COLO668 (cell line): ENCODE measurements around the gene PITRM1.
"Not testable (repeated sequence)": the region's sequence is repeated elsewhere in the genome, so short reads cannot be mapped to it uniquely, and the experiment has no call there.

Experiments
- DNase-seq: peaks from one replicate; lab custom pipeline; 2025; ENCODE audit not compliant: unreplicated experiment; lab: John Stamatoyannopoulos, UW

The PITRM1 gene

DNA sequence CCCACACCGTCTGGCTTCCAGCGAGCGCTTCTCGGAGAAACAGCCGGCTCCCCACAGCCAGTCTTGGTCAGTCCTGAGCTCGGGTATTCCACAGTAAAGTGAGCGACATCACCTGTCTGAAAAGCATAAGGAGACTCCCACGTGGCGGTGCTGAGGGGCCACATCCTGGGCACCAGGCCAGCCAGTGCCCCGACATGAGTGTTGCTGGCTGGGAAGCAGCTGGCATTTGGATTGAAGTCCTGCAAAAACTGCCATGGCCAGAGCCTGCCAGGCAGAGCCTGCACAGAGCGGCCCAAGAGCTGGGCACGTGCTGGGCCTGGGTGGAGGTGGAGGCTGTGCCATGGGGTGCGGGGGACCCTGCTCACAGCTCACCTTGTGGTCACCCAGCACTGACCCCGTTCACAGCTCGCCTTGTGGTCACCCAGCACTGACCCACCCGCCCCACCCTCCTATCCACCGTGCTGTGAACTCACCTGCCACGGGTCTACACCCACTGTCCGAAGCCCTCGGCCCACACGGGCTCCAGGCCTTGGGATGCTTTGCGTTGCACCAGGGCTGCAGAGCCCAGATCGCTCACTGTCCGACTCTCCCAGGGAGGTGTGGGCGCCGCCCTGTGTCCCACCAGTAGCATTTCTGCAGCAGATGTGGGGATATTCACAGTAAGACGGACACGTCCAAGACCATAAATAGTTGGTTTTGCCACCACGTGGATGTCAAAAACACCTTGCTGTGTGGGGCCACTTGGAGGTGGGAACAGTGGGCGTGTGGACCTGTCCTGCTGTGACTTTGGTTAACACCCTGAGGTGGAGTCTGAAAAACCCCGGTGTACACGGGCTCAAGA, 48.8 kb downstream of the PITRM1 start:
- no peak for DNase-seq

DNA sequence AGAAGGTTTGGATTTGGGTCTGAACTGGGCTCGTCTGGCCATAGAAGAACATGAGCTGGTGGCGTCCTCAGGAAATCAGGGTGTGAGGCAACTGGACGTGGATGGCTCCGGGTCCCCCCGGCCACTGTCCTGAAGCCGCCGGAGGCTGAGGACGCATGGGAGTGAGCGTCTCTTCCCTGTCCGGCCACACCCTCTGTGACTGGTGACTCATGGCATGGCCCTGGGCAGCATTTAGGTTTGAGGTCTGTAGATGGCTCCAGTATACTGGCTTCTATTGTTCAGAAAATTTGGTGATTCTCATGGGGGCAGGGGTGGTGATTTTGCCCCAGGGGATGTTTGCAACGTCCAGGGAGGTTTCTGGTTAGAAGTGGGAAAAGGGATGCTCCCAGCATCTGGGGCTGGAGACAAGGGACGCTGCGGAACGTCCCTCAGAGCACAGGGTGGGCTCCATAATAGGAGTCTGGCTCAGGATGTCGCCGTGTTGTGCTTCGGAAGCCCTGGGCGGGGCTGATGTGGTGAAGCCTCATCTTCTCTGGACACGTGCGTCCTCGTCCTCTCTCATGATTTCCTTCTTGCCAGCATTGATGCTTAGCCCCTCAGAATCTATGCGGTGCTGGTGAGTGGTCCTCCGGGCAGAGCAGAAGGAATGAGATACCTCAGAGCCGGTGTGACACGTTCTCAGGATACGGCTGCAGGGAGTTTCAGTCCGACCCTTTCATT, 49.9 kb downstream of the PITRM1 start:
- no peak for DNase-seq

DNA sequence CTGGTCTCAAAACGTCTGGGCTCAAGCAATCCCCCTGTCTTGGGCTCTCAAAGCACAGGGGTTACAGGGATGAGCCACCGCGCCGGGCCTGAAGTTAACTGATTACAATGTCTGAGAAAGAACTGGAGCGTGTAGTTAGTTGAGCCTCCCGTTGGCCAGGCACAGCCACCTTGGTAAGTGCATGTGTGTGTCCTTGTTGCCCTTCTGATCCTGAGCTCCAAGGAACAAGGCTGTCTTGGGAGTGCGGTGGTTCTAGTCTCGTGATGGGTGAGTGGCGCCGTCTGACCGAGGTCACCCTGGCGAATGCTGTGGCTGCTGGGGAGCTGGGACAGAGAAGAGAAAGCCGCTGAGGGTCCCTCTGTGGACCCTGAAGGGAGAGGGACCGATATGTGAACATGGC, 50.5 kb downstream of the PITRM1 start:
- DNase-seq = no peak

DNA sequence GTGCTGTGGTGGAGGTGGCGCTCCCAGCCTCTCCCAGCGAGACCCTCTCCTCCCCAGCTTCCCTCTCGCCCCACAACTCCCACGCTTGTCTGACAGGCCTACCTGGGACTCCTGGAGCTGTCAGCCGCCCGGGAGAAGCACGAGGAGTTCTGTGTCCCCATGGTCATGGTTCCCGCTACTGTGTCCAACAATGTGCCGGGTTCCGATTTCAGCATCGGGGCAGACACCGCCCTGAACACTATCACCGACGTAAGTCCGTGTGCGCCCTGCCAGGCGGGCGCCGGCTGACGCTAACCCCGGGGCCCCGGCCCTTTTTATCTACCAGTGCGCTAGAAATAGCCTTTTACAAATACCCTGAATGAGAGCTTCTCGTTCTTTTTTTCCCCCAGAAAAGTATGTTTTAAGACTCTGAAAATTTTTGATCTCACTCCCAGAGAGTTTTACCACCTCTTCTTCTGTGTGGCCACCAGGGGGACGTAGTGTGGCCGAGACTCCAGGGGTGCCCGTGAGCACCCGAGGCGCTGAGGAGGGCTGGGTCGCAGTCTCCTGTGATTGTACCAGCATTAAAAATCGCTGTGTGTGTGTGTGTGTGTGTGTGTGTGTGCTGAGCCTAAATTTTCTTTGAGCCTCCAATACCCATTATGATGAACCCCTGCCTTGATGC, 52.7 kb downstream of the PITRM1 start:
- no peak for DNase-seq

DNA sequence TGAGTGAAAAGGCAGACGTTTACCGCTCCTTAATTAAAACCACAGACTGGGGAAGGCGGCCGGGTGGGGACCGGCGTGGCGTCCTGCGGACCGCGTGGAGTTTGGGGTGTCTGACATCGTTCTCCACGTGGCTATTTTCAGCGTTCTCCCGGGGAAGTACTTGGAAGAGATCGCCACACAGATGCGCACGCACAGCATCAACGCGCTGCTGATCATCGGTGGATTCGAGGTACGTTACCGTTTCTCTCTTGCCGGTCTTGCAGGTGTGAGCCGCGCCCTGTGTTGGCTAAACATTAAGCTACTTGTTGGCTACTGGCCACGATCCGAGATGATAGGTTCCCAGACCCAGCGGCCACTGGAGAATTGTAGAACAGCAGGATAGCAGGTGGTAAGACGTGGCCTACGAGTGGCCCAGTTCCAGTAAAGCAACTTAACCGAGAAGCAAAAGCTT, 53.9 kb downstream of the PITRM1 start:
- DNase-seq = no peak

DNA sequence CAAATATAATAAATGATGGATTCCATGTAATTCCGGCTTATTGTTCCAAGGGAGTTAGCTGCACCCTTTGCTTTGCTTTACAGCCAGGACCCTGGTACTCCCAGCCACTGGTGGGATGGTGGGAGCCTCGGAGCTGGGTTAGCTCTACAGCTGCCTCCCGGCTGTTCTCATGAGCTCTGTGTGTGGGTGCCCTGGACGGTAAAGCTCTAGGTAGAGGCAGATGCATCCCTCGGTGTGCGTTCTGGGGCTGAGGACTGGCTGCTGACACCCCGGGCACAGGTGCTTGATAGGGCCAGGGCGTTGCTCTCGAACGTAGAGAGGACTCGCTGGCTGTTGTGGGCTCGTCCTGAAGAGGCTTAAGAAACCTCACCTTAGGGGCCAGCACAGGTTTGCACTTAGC, 55.1 kb downstream of the PITRM1 start:
- DNase-seq = no peak

DNA sequence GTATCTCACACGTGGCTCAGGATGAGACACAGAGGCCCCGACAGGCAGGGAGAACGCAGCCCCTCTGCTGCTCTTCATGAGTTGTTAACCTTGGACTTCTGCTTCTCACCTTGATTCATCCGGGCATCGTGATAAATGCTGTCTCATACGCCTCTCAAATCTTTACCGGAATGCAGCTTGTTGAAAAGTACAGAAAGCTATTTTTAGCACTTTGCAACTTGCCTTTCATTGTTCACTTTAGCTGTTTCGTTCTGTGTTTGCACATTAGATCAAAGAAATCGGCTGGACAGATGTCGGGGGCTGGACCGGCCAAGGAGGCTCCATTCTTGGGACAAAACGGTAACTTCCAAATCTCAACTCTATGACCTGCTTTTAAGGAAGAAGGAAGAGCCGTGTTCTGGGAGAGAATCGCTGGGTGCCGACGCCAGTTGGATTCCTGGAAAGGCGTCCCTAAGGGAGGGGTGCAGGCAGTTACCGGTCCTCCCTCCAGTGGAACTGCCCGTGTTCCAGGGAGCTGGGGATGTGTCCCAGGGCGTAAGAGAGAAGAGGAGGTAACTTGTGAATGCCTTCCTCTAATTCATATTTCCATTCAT, 56.0 kb downstream of the PITRM1 start:
- no peak for DNase-seq

DNA sequence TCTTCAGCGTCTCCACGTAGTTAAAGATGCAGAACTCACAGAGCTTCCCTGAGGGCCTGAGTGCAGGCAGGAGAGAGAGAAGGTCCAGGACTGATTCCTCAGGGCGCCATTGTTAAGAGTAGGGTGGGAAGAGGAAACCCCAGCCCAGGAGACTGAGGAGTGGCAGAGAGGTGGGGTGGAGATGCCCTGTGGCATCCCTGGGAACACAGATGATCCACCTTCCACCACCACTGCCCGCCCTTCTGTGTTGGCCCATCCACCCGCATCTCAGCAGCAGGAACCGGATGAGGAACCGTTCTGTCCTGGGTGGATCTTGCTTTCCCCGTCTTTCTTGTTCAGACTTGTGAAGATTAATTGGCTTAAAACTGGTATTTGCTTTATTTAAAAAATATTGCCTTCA, 56.9 kb downstream of the PITRM1 start:
- DNase-seq = no peak

DNA sequence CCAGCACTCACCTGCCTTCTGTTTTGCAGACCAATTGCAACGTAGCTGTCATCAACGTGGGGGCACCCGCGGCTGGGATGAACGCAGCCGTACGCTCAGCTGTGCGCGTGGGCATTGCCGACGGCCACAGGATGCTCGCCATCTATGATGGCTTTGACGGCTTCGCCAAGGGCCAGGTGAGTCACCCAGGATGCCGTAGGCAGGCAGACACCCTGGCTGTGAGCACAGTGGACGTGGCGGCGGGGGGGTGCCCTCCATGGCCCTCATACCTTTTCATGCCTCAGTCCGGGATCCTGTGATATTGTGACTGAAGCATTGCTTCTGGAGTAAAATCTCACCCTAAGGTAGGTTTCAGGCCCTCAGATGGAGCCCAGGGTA, 59.2 kb downstream of the PITRM1 start:
- DNase-seq = no peak

DNA sequence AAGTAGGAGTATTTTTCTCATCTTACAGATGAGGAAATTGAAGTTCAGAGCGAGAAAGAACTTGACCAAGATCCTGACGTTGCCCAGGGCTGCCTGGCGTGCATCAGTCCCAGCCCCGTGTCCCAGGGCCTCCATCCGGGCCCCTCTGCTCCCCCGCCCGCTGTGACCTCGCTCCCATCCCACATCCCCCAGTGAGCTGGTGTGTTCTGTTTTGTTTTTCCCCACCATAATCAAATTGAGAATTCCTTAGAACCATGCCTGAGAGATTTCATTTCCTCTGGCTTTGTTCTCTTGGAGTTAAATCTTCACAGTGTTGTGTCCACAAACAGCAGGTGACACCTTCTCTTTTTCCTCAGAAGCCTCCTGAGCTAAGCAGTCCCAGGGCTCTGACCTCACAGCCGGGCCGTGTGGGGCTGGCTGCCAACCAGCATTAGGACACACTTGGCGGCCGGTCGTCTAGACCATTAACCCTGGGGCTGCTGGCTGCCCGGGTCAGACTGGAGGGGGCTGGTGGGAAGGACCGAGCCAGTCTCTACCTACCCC, 60.9 kb downstream of the PITRM1 start:
- DNase-seq = no peak

DNA sequence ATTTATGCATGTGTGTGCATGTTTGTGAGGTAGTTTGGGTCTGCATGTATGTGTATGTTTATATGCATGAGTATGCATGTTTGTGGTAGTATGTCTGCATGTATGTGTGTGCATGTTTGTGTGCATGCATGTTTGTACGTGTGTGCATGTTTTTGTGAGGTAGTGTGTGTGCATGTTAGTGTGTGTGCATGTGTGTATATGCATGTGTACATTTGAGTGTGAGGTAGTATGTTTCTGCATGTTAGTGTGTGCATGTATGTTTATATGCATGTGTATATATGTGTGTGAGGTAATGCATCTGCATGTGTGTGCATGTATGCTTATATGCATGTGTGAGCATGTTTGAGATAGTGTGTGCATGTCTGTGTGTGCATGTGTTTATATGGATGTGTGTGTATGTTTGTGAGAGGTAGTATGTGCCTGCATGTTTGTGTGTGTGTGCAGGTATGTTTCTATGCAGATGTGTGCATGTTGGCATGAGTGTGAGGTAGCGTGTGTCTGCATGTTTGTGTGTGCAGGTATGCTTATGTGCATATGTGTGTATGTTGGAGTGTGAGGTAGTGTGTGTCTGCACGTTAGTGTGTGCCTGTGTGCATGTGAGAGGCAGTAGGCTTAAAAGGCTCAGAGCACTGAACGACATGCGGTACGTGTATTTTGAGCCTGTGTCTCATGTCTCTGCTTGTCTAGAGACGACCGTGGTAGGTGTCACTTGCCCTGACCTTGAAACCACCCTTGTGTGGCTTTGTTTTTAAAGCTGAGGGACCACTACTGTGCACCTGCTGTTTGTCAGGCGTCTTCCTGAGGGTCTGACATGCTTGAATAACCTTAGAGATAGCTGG, 61.6 kb downstream of the PITRM1 start:
- DNase-seq = no peak

DNA sequence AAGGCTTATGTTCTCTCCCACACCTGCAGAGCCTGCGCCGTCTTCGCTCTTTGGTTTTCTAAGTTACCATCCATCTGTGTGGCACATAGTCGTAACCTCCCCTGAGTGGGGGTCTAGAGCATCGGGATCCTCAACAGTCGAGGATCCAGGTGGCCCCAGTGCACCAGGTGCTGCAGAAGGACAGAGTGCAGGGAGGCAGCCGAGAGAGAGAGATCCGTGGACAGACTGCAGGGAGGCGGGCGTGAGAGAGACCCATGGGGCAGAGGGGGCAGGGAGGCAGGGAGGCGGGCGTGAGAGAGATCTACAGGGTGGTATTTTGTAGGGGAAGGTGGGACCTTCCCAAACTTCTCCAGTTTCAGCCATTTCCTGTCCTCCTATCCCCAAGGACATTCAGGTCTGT, 62.9 kb downstream of the PITRM1 start:
- no peak for DNase-seq

DNA sequence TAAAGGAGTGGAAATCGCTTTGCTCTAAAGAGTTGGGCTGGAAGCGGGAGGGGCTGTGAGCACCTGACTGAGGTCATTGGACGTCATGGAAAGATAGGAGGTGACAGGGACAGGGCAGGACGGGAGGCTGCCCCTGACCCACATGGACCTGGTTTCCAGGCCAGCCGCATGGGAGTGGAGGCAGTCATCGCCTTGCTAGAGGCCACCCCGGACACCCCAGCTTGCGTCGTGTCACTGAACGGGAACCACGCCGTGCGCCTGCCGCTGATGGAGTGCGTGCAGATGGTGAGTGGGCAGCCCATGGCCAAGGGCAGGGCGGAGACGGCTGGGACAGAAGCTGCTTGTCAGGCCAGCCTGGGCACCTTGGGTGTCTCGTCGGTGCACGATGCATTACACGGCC, 63.4 kb downstream of the PITRM1 start:
- DNase-seq = no peak

DNA sequence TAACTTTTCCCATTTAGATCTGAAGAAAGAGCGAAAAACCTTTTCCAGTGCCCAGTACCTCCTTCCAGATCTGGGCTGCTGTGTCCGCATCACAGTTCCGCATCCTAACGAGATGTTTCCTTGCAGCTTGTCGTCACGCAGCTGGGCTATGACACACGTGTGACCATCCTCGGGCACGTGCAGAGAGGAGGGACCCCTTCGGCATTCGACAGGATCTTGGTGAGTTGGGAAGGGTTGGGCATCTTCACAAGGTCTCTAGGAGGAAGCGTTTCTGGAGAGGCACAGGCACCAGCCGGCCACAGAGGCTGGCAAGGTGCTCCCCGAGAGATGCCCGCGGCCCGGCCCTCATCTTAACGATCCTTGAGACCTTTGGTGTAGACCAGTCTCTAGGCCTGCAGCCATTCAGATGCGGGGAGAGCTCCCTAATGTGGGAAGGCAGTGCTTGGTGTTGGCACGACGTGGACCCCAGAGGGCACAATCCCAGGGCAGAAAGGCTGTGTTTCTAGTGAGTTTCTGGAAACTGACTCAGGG, 63.9 kb downstream of the PITRM1 start:
- no peak for DNase-seq

DNA sequence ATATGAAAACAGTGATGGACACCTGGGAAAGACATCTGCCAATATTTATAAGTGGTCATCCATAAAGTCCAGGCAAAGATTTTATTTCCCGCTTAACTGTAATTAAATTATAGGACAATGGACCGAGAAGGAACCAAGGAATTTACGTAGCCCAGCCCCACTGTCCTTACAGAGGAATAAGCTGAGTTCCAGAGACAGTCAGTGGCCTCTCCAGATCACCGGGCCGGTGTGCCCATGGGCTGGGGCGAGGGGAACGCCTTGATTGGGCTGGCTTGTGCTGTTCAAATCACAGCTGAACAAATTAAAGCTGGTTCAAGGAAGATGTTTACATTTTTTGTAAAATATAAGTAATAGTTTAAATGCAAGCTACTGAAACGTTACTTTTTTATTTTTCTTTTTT, 64.5 kb downstream of the PITRM1 start:
- no peak for DNase-seq

DNA sequence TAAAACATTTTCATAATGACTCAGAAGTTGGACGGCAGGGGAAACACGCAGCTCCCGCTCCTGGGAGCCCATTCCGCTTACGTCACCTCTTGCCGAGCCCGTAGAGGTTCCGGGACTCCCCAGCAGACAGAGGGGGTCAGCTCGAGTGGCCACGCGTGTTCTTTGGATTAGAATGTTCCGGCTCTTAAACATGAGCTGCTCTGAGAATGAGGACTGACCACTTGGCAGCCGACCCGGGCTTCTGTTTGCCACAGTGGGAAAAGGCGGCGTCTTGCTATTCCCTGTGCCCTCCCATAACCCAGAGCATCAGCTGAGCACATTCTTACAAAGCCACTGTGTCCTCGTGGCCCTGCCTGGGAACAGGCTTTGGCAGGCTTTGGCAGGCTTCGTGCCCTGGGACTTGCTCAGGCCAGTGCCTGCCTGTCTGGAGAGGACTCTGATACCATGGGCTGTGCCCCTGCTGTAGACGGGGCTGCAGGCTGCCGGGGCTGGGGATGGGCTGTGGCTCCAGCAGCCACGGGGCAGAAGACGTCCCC, 65.1 kb downstream of the PITRM1 start:
- no peak for DNase-seq

DNA sequence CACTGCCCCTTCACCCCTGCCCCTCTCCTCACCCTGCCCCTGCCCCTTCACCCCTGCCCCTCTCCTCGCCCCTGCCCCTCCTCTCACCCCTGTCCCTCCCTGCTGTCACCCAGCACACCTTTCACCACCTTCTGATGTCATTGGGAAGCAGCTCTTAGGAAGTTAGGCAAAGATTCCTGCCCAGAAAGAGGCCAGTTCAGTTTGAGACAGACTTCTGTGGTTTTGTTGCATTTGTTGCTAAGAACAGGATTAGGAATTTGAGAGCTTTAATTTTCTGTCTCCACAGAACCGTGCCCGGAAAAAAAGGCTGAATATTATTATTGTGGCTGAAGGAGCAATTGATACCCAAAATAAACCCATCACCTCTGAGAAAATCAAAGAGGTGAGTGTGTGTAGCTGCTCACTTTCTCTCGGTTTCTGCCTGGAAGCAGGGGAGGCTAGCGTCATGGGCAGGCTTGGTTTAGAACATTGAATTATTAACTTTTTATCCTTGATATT, 65.6 kb downstream of the PITRM1 start:
- DNase-seq = no peak

DNA sequence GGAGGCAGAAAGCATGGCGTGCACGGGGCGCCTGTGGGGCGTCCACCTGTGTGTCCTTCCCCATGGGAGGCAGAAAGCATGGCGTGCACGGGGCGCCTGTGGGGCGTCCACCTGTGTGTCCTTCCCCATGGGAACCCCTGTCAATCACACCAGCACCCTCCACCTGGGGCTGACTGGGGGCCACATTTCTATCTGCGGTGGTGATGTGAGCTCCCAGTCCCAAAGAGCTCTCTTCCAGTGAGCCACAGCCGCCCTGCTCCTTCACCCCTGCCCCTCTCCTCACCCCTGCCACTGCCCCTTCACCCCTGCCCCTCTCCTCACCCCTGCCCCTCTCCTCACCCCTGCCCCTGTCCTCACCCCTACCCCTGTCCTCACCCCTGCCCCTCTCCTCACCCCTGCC, 66.3 kb downstream of the PITRM1 start:
- DNase-seq = not testable (repeated sequence)

DNA sequence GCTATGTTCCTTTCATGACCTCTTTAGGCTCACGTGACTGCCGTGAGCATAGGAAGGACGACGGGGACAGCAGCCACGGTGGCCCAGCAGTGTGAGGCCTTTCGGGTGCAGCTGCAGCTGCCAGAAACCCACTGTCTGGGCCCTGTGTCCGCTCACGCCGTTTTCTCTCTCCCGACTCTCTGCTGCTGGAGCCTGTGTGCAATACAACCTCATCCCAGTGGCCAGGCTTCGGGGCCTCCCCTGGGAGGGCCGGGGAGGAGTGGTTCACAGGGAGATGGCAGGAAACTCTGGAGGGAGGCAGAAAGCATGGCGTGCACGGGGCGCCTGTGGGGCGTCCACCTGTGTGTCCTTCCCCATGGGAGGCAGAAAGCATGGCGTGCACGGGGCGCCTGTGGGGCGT, 66.7 kb downstream of the PITRM1 start:
- no peak for DNase-seq

DNA sequence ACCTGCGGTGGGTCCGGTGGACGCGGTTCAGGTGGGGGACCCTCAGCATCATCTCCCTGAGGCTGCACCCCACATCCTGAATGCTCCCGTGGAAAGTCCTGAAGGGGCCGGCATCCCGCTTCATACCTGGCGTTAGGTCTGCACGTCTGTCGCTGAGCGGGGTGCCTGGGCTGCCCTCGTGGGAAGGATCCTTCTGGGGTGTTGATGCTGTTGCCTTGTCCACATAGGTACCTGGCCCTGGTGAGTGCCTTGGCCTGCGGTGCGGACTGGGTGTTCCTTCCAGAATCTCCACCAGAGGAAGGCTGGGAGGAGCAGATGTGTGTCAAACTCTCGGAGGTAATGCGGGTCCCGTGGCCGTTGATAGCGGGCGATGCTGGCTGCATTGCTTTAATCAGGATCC, 67.4 kb downstream of the PITRM1 start:
- no peak for DNase-seq
